Activated T-helper 9 cell treated with anti-CD3 and anti-CD28 coated beads, Interleukin-2, amount 50 U/mL, for 16 hours (primary cell): Measurements from ENCODE around the gene MUC20.
"Not testable (repeated sequence)": the region's sequence is repeated elsewhere in the genome, so short reads cannot be mapped to it uniquely, and the experiment has no call there.

ENCODE experiments used
- DNase-seq: peaks from one replicate; pipeline ENCODE4 v3.0.0-alpha.2; 2020; ENCODE audit warnings: low read depth

Gene MUC20

GRCh38 chr3:195693428-195694216 lies 27.2 kb upstream of the MUC20 start:
- no peak for DNase-seq

DNA sequence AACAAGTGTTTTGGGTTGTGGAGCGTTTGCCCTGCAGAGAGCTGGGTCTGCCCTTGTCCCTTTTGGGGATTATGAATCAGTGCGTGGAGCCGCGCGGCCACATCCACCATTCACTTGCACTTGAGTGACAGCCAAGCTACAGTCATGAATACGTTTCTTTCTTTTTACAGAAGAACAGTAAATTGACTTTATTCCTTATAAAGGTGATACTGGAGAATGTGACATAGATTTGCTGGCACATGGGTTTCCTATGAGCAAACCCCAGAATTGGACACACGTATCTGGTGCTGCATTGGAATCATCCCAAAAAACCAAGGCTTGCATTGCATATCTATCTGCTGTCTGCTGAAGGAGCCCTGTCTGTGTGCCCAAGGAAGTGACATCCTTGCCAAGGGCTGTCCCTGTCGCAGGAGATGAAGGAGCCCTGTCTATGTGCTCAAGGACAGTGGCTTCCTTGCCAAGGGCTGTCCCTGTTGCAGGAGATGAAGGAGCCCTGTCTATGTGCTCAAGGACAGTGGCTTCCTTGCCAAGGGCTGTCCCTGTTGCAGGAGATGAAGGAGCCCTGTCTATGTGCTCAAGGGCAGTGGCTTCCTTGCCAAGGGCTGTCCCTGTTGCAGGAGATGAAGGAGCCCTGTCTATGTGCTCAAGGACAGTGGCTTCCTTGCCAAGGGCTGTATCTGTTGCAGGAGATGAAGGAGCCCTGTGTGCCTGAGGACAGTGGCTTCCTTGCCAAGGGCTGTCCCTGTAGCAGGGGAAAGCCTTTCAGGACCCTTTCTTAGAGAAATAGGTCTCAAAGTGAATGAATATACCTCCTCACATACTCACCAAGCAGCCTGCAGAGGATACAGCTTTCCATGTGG lies 26.3 kb upstream of the MUC20 start:
- not testable (repeated sequence) for DNase-seq

DNA sequence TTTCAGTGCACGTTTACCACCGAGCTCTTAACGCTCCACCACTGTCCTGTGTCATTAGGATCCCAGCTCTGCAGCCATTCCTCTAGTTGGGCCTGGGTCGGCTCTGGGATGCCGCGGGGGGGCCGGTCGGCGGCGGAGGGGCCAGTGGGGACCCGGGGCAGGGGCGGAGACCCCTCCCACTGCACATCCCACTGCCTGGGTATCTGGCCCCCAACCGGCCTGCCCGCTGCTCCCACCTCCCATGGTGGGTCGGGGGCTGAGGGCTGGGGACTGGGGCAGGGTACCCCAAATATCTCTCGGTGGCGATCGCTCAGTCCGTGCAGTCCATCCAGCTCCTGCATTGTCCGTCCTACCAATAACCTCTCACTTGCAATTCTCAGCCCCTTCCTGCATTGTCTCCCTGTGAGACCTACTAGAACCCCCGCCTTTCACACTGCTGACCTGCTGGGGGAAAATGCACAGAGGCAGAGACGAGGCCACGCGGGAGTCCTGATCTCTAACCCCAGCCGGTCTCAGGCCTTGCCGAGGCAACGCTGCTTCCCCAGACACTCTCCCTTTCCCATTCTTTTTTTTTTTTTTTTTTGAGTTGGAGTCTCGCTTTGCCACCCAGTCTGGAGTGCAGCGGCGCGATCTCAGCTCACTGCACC lies 24.0 kb upstream of the MUC20 start:
- no peak for DNase-seq

GRCh38 chr3:195697582-195698324 lies 23.0 kb upstream of the MUC20 start:
- no peak for DNase-seq

DNA sequence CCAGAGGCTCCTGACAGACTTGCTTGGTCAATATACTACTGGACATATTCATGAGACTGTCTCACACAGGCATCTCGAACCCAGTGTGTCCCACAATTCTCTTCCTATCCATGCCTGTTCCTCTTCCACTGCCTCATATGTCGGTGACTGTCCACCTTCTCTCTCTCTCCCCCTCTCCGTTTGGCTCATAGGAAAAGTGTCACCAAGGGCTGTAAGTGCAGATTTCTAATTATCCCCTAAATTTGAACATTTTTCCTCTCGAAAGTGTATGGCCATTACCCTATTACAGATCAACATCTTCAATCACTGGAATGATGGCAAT lies 22.5 kb upstream of the MUC20 start:
- no peak for DNase-seq

GRCh38 chr3:195698647-195699387 lies 22.0 kb upstream of the MUC20 start:
- DNase-seq: no peak

DNA sequence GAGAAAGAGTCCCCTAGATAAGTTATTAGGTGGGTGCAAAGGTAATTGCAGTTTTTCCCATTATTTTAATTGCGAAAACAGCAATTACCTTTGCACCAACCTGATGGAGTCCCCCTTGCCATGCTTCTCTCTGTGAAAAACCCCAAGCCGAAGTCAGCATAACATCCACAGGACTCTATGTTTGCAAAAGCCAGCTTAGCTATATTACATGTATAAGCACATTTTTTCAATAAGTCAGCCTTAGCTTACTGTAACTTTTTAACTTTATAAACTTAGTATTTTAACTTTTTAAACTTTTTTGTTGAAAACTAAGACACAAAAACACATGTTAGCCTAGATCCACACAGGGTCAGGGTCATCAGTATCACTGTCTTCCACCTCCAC lies 21.4 kb upstream of the MUC20 start:
- no peak for DNase-seq

- no peak for DNase-seq
These were observed 20.9 kb upstream of the MUC20 start for GRCh38 chr3:195699860-195700259.

DNA sequence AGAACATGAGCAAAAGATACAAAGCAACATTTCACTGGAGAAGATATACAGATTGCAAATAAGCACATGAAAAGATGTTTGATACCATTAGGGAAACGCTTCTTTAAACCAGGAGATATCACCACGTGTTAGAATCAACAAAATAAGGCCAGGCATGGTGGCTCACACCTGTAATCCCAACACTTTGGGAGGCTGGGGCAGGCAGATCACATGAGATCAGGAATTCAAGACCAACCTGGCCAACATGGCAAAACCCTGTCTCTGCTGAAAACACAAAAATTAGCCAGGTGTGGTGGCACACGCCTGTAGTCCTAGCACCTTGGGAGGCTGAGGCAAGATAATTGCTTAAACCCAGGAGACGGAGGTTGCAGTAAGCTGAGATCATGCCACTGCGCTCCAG lies 20.5 kb upstream of the MUC20 start:
- no peak for DNase-seq

GRCh38 chr3:195701042-195701915 lies 19.5 kb upstream of the MUC20 start:
- DNase-seq: no peak

GRCh38 chr3:195703776-195704175 lies 17.0 kb upstream of the MUC20 start:
- no peak for DNase-seq

GRCh38 chr3:195704433-195704999 lies 16.3 kb upstream of the MUC20 start:
- no peak for DNase-seq

- DNase-seq: no peak
These were observed 15.4 kb upstream of the MUC20 start for GRCh38 chr3:195705081-195705991.

DNA sequence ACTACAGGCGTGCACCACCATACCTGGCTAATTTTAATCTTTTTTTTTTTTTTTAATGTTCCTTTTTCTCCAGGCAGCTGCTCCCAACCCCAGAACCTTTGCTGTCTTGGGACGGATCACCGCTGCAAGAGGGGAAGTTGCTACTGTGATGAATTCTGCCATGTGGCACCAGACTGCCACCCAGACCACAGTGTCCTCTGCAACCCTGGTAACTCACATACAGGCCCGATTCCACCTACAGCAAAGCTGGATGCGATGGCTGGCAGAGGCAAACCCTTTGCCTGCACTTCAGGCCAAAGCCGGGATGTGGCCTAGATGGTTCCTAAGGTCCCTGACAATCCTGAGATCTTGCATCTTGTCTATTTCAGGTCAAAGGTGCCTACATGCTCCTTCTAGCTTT lies 12.7 kb upstream of the MUC20 start:
- DNase-seq: no peak

DNA sequence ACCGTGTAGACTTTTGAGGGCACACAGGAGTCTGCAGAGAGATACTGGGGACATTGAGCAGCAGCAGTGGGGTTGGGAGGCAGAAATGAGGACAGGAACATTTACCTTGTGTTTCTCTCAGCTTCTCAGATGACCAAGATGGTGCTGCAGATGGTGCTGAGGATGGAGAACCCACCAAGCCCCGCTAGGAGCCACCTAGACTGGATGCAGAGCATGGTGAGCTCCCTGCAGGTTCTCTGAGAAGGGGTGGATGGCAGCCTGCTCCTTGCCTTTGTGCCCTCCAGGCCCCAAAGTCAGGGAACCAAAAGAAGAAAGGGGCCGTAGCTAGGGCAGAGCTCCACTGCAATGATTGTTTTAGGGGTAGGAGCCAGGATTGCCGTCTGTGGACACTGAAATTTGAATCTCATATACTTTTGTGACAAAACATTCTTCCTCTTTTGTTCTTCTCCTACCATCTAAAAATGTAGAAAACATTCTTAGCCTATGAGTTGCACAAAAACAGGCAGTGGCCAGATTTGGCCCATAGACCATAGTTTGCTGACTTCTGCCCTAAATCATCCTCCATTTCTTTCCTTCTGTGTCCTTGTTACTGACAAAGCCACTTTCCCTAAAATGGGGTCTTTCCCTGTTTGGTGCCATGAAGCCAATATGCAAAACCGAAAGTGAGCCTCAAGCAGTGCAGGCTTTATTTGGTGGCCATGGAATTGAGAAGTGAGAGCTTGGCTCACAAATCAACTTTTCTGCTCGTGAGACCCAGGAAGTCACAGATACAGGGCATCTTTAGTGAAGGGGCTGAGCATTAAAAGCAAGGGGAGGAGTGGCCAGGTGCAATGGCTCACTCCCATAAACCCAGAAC lies 11.9 kb upstream of the MUC20 start:
- no peak for DNase-seq

DNA sequence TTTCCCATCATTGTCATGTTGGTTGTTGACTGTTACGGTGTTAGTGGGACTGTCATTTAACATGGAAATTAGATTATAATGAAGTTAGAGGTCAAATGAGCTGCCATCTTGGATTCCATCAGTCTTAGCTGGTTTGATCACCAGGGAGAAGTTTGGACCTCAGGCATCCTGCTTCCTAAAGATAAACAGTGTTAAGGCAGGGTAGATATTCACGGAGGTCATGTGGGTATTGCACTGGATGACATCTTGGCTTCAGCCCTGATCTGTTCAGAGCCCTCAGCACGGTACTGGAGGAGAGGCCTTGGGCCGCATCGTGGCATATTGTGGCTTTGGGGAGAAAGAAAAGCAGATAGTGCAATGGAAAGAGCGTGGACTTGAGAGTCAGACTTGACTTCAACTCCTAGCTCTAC lies 11.1 kb upstream of the MUC20 start:
- DNase-seq: no peak

GRCh38 chr3:195710126-195710905 lies 10.5 kb upstream of the MUC20 start:
- DNase-seq: not testable (repeated sequence)
